ENCODE measurements around the gene PAGE3.

- TF ChIP-seq, protein P1, sequence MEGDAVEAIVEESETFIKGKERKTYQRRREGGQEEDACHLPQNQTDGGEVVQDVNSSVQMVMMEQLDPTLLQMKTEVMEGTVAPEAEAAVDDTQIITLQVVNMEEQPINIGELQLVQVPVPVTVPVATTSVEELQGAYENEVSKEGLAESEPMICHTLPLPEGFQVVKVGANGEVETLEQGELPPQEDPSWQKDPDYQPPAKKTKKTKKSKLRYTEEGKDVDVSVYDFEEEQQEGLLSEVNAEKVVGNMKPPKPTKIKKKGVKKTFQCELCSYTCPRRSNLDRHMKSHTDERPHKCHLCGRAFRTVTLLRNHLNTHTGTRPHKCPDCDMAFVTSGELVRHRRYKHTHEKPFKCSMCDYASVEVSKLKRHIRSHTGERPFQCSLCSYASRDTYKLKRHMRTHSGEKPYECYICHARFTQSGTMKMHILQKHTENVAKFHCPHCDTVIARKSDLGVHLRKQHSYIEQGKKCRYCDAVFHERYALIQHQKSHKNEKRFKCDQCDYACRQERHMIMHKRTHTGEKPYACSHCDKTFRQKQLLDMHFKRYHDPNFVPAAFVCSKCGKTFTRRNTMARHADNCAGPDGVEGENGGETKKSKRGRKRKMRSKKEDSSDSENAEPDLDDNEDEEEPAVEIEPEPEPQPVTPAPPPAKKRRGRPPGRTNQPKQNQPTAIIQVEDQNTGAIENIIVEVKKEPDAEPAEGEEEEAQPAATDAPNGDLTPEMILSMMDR (IDR thresholded peaks at IDR 0.05; ENCODE audit: poor library complexity, severe bottlenecking) = no peak
- no peak for TF ChIP-seq POLR2AphosphoS5 (IDR thresholded peaks at IDR 0.05)
- TF ChIP-seq EZH2 (IDR thresholded peaks at IDR 0.05; ENCODE audit: borderline replicate concordance, insufficient read depth, low read length, poor library complexity, severe bottlenecking) = no peak
Observed at GRCh38 chrX:55264816-55265215, at the start of gene PAGE3.
